Stimulated activated CD4-positive, alpha-beta T cell treated with anti-CD3 and anti-CD28 coated beads, Interleukin-15, amount 100 ng/mL, for 24 hours (primary cell): ENCODE measurements around the gene LIN37.
A peak's percentile ranks its signal among the peaks of the same experiment; 100 is the strongest.
"Not testable (repeated sequence)": the region's sequence is repeated elsewhere in the genome, so short reads cannot be mapped to it uniquely, and the experiment has no call there.

Source experiments
- DNase-seq: peaks from one replicate; pipeline ENCODE4 v3.0.0-alpha.2; 2020

The LIN37 gene

GRCh38 chr19:35790981-35791813 lies 42.8 kb downstream of the LIN37 start:
- peak; percentile 26 for DNase-seq

GRCh38 chr19:35791814-35792279 lies 43.5 kb downstream of the LIN37 start:
- DNase-seq, result no peak

- DNase-seq, result no peak
Measured at GRCh38 chr19:35792312-35792711, 43.9 kb downstream of the LIN37 start.

GRCh38 chr19:35792888-35793287 lies 44.5 kb downstream of the LIN37 start:
- DNase-seq, result no peak

GRCh38 chr19:35793381-35794165 lies 45.2 kb downstream of the LIN37 start:
- DNase-seq, result no peak

- not testable (repeated sequence) for DNase-seq
Measured at GRCh38 chr19:35795564-35795963, 47.2 kb downstream of the LIN37 start.

GRCh38 chr19:35796645-35797542 lies 48.5 kb downstream of the LIN37 start:
- no peak for DNase-seq

- DNase-seq, result peak; percentile 35
Measured at GRCh38 chr19:35797663-35798062, 49.3 kb downstream of the LIN37 start.

- no peak for DNase-seq
Measured at GRCh38 chr19:35801828-35802227, 53.5 kb downstream of the LIN37 start.
